Lower leg skin (tissue), 4 donors: Measurements from ENCODE around the gene VENTX. TPM values are rescaled to one million over a fixed set of nuclear protein-coding genes. Genes with fewer than 3 reads are reported as not detected.

ENCODE experiments used
- DNase-seq, 2 donors: peaks; one replicate each; pipeline ENCODE4 v3.0.0-alpha.2; 2019; ENCODE audit warnings: low spot score in 2 of 2
- H3K4me3 ChIP-seq: fragments of 200-600 bp; sonication (generic); 2 replicates; pipeline ENCODE4 v1.5.1; 2017; ENCODE audit warnings: mild to moderate bottlenecking, low read depth; ENCODE audit not compliant: poor library complexity, severe bottlenecking
- CTCF ChIP-seq, 3 donors: fragments of 450-650 bp; IDR thresholded peaks; one replicate each; pipeline ENCODE4 v1.5.1; 2016; ENCODE audit warnings: antibody characterized with exemption in 3 of 3, mild to moderate bottlenecking in 3 of 3, moderate library complexity in 2 of 3
- POLR2A ChIP-seq, 2 donors: fragments of 450-650 bp; IDR thresholded peaks; one replicate each; pipeline ENCODE4 v1.6.1; 2016 to 2017; ENCODE audit warnings: antibody characterized with exemption in 2 of 2, mild to moderate bottlenecking in 1 of 2, moderate library complexity in 1 of 2
- WGBS, 2 donors: methylation state at CpG; one replicate each; pipeline ENCODE4 v1.1.5; 2018; 5-methylcytosine and 5-hydroxymethylcytosine counted together
- intact Hi-C: fragments of 100-400 bp; cut with DNase I; formaldehyde crosslinking; loops from one replicate; pipeline ENCODE4 v1.15.0; 2023; ENCODE audit warnings: low total_unique reads
- total RNA-seq, 4 donors: library from RNA; depleted of rRNA; stranded (reverse); fragments of >200 nt; gene quantifications; one replicate each; pipeline ENCODE4 v1.1.0, GENCODE V29; 2016

Gene VENTX
- total RNA-seq, 4 donors from 2014 or later: 0.42 to 0.65 TPM; not detected in 2

GRCh38 chr10:133199992-133200611, 37.6 kb upstream of the VENTX start:
- TF ChIP-seq CTCF (IDR thresholded peaks at IDR 0.05): no peak
- no peak for TF ChIP-seq POLR2A (IDR thresholded peaks at IDR 0.05)
- DNase-seq: no peak
- H3K4me3 ChIP-seq: no peak overlapping the region
- WGBS, 2 donors: 44 to 58% methylated on average over 14 to 18 of the region's 38 CpGs
- intact Hi-C loops: no loop called here

GRCh38 chr10:133200621-133201031, 37.0 kb upstream of the VENTX start:
- H3K4me3 ChIP-seq: no peak overlapping the region
- 57% methylated on average over 12 to 13 of the region's 15 CpGs for WGBS, 2 donors
- no peak for DNase-seq
- intact Hi-C loops: no loop called here
- TF ChIP-seq POLR2A (IDR thresholded peaks at IDR 0.05) (no peak), CTCF (IDR thresholded peaks at IDR 0.05) (no peak)

GRCh38 chr10:133201151-133201947, 36.3 kb upstream of the VENTX start:
- intact Hi-C loops: no loop called here
- H3K4me3 ChIP-seq: no peak overlapping the region
- DNase-seq: no peak
- 79 to 82% methylated on average over 41 of the region's 57 CpGs for WGBS, 2 donors
- no peak for TF ChIP-seq POLR2A (IDR thresholded peaks at IDR 0.05)
- no peak for TF ChIP-seq CTCF (IDR thresholded peaks at IDR 0.05)

- intact Hi-C loops: no loop called here
- no peak for DNase-seq
- H3K4me3 ChIP-seq: no peak overlapping the region
- TF ChIP-seq CTCF (IDR thresholded peaks at IDR 0.05) (no peak), POLR2A (IDR thresholded peaks at IDR 0.05) (no peak)
- 72% methylated on average over 14 to 24 of the region's 29 CpGs for WGBS, 2 donors
These were observed 35.5 kb upstream of the VENTX start for GRCh38 chr10:133201948-133202725.

- intact Hi-C loops: no loop called here
- TF ChIP-seq CTCF (IDR thresholded peaks at IDR 0.05): no peak
- no peak for TF ChIP-seq POLR2A (IDR thresholded peaks at IDR 0.05)
- H3K4me3 ChIP-seq: no peak overlapping the region
- 82 to 84% methylated on average over 42 to 53 of the region's 62 CpGs for WGBS, 2 donors
- no peak for DNase-seq
These were observed 34.6 kb upstream of the VENTX start for GRCh38 chr10:133202778-133203651.
